Common myeloid progenitor, CD34-positive (primary cell): ENCODE measurements around the gene MS4A13.
"Not testable (repeated sequence)": the region's sequence is repeated elsewhere in the genome, so short reads cannot be mapped to it uniquely, and the experiment has no call there.

Source experiments
- CTCF ChIA-PET: fragments of 350-600 bp; sonication (Branson Sonifier 250); formaldehyde crosslinking; loops from one replicate; lab custom pipeline; 2021; ENCODE audit warnings: antibody characterized with exemption; lab: Charles Lee
- POLR2A ChIA-PET: fragments of 350-600 bp; sonication (Branson Sonifier 250); formaldehyde crosslinking; loops from one replicate; lab custom pipeline; 2021; ENCODE audit warnings: antibody characterized with exemption; lab: Charles Lee
- DNase-seq, 3 donors: peaks; one replicate each; pipeline versions ENCODE4 v3.0.0 to v3.0.0-alpha.2; 2013
- H3K27ac ChIP-seq, 2 experiments: 1 replicate in 1 of 2; 2 replicates in 1 of 2; pipeline ENCODE4 v1.7.0; 2013; ENCODE audit warnings: inconsistent platforms in 2 of 2, low read length in 2 of 2, mild to moderate bottlenecking in 2 of 2, low read depth in 1 of 2, moderate library complexity in 1 of 2; ENCODE audit not compliant: severe bottlenecking in 2 of 2, insufficient read depth in 1 of 2, poor library complexity in 1 of 2
- H3K27me3 ChIP-seq, 5 experiments: replicated peaks in 2 of 5; 1 replicate in 3 of 5; 2 replicates in 2 of 5; pipeline versions ENCODE4 v1.6.1 to v1.7.0; 2013; ENCODE audit warnings: low read length in 4 of 5, mild to moderate bottlenecking in 2 of 5, moderate library complexity in 2 of 5, inconsistent platforms in 1 of 5; ENCODE audit not compliant: insufficient read depth in 5 of 5, control insufficient read depth in 4 of 5
- H3K36me3 ChIP-seq, 4 experiments: 1 replicate in 2 of 4; 2 replicates in 2 of 4; pipeline versions ENCODE4 v1.6.1 to v1.7.0; 2013; ENCODE audit warnings: low read length in 3 of 4, control low read depth in 1 of 4, mild to moderate bottlenecking in 1 of 4; ENCODE audit not compliant: control insufficient read depth in 4 of 4, insufficient read depth in 4 of 4
- H3K4me1 ChIP-seq, 4 experiments: 1 replicate in 3 of 4; 2 replicates in 1 of 4; pipeline versions ENCODE4 v1.6.1 to v1.7.1; 2013; ENCODE audit warnings: low read length in 3 of 4, mild to moderate bottlenecking in 3 of 4, control low read depth in 1 of 4, inconsistent platforms in 1 of 4, moderate library complexity in 1 of 4; ENCODE audit not compliant: control insufficient read depth in 4 of 4, insufficient read depth in 4 of 4; ENCODE audit errors: control extremely low read depth in 1 of 4
- H3K4me3 ChIP-seq, 7 experiments: 1 replicate in 4 of 7; 2 replicates in 3 of 7; pipeline versions ENCODE4 v1.5.1 to v1.7.0; 2013; ENCODE audit warnings: mild to moderate bottlenecking in 7 of 7, low read length in 6 of 7, moderate library complexity in 6 of 7, inconsistent platforms in 2 of 7, low read depth in 2 of 7, control low read depth in 1 of 7; ENCODE audit not compliant: insufficient read depth in 4 of 7, control insufficient read depth in 1 of 7; ENCODE audit errors: extremely low read depth in 1 of 7
- H3K9me3 ChIP-seq, 5 experiments: 1 replicate in 4 of 5; 2 replicates in 1 of 5; pipeline versions ENCODE4 v1.6.1 to v1.7.1; 2013; ENCODE audit warnings: low read length in 4 of 5, mild to moderate bottlenecking in 2 of 5, inconsistent platforms in 1 of 5, low read depth in 1 of 5, moderate library complexity in 1 of 5; ENCODE audit not compliant: control insufficient read depth in 4 of 5, insufficient read depth in 2 of 5; ENCODE audit errors: control extremely low read depth in 1 of 5
- WGBS: methylation state at CpG from one replicate; pipeline ENCODE4 v1.1.5; 2013; ENCODE audit not compliant: insufficient coverage; 5-methylcytosine and 5-hydroxymethylcytosine counted together

MS4A13 gene

GRCh38 chr11:60530454-60531100 is 15.4 kb downstream of the MS4A13 start:
- Histone ChIP-seq H3K9me3 (peaks cover 0 to 2% (median 0%) of the 10 kb centered on the region in 5 experiments), H3K27me3 (no peaks in the 10 kb centered on the region), H3K36me3 (no peaks in the 10 kb centered on the region), H3K27ac (no peak overlapping the region), H3K4me1 (peaks cover 0 to 5% (median 2%) of the 10 kb centered on the region in 4 experiments), H3K4me3 (no peak overlapping the region)
- DNase-seq, result no peak
- ChIA-PET POLR2A (no interaction called here), CTCF (interaction anchor here (0.7 kb wide), 1 partner anchor 83 kb away, joined by 3 read pairs; no protein-coding TSS in a partner anchor)
- 100% methylated on average over 3 of the region's 3 CpGs for whole genome bisulfite sequencing

GRCh38 chr11:60532383-60532782 is 17.2 kb downstream of the MS4A13 start:
- H3K27ac ChIP-seq, CTCF ChIA-PET, H3K9me3 ChIP-seq, H3K4me1 ChIP-seq, H3K36me3 ChIP-seq, H3K4me3 ChIP-seq, POLR2A ChIA-PET, H3K27me3 ChIP-seq, DNase-seq: not testable (repeated sequence)
- no CpG with 5 or more reads among the region's 18 CpGs for WGBS

GRCh38 chr11:60538627-60539026 is 23.4 kb downstream of the MS4A13 start:
- H3K9me3 ChIP-seq, POLR2A ChIA-PET, H3K36me3 ChIP-seq, H3K4me1 ChIP-seq, H3K4me3 ChIP-seq, DNase-seq, CTCF ChIA-PET, H3K27ac ChIP-seq, H3K27me3 ChIP-seq: not testable (repeated sequence)

- H3K9me3 ChIP-seq, result peaks cover 0 to 8% (median 0%) of the 10 kb centered on the region in 5 experiments
- H3K4me3 ChIP-seq, result no peak overlapping the region
- 100% methylated on average over 3 of the region's 5 CpGs for WGBS
- no peaks in the 10 kb centered on the region for H3K27me3 ChIP-seq
- H3K36me3 ChIP-seq, result no peaks in the 10 kb centered on the region
- POLR2A ChIA-PET, result no interaction called here
- no peak overlapping the region for H3K27ac ChIP-seq
- no peaks in the 10 kb centered on the region for H3K4me1 ChIP-seq
- no peak for DNase-seq
- CTCF ChIA-PET, result no interaction called here
Measured at GRCh38 chr11:60544077-60544476, 28.9 kb downstream of the MS4A13 start.

- H3K9me3 ChIP-seq, result peaks cover 0 to 22% (median 9%) of the 10 kb centered on the region in 5 experiments
- WGBS, result 67% methylated on average over 1 of the region's 2 CpGs
- DNase-seq, result peak in 1 of 3 donors; percentile 2
- ChIA-PET POLR2A (no interaction called here), CTCF (no interaction called here)
- no peaks in the 10 kb centered on the region for H3K27me3 ChIP-seq
- H3K27ac ChIP-seq, result no peak overlapping the region
- H3K4me1 ChIP-seq, result no peaks in the 10 kb centered on the region
- no peak overlapping the region for H3K4me3 ChIP-seq
- no peaks in the 10 kb centered on the region for H3K36me3 ChIP-seq
Measured at GRCh38 chr11:60561254-60561653, 46.1 kb downstream of the MS4A13 start.

- Histone ChIP-seq H3K4me3 (no peak overlapping the region), H3K27ac (no peak overlapping the region), H3K9me3 (peaks cover 0 to 22% (median 9%) of the 10 kb centered on the region in 5 experiments), H3K4me1 (peaks cover 0 to 2% (median 0%) of the 10 kb centered on the region in 4 experiments), H3K27me3 (no peaks in the 10 kb centered on the region), H3K36me3 (no peaks in the 10 kb centered on the region)
- ChIA-PET POLR2A (no interaction called here), CTCF (no interaction called here)
- 83% methylated on average over 7 of the region's 8 CpGs for WGBS
- DNase-seq, result no peak
Measured at GRCh38 chr11:60563553-60564235, 48.5 kb downstream of the MS4A13 start.

- CTCF ChIA-PET, result no interaction called here
Measured at GRCh38 chr11:60566776-60567175, 51.6 kb downstream of the MS4A13 start.

More at GRCh38 chr11:60566776-60567175, 51.6 kb downstream of the MS4A13 start:
- no CpG with 5 or more reads among the region's 5 CpGs for WGBS
- H3K36me3 ChIP-seq, result no peaks in the 10 kb centered on the region
- H3K4me3 ChIP-seq, result no peak overlapping the region
- H3K27ac ChIP-seq, result no peak overlapping the region
- H3K4me1 ChIP-seq, result peaks cover 0 to 2% (median 0%) of the 10 kb centered on the region in 4 experiments
- H3K9me3 ChIP-seq, result peaks cover 0 to 6% (median 4%) of the 10 kb centered on the region in 5 experiments
- POLR2A ChIA-PET, result interaction anchor here (0.6 kb wide), 1 partner anchor 720 kb away, joined by 3 read pairs; no protein-coding TSS in a partner anchor
- DNase-seq, result peak in 2 of 3 donors; percentile 47 to 61
- no peaks in the 10 kb centered on the region for H3K27me3 ChIP-seq
